ENCODE data around the gene NEURL2.

Gene NEURL2

DNA sequence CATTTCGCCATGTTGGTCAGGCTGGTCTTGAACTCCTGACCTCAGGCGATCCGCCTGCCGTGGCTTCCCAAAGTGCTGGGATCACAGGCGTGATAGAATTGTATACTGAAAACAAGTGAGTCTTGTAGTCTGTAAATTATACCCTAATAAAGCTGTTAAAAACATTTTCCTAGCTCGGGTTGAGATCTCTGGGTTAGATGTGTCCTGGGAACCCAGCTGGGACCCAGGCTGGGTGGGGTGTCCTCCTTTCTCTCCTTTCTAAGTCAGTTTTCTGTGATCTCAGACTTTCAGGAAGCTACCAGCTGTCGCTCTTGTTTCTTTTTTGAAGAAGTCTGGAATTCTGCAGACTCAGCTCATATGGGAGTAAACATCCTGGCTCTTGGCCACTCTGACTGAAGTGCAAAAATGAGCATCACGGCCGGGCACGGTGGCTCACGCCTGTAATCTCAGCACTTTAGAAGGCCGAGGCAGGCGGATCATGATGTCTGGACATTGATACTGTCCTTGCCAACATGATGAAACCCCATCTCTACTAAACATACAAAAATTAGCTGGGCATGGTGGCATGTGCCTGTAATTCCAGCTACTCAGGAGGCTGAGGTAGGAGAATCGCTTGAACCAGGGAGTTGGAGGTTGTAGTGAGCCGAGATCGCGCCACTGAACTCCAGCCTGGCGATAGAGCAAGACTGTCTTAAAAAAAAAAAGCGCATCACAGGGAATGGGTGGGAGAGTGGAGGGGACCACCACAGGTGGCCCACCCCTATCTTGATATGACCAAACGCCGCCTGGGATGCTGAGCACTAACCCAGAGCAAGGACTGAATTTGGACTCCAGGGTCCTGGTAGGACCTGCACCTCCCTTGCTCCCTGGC, 33.6 kb upstream of the NEURL2 start:
- Histone ChIP-seq H2AFZ (ENCODE audit: low read depth, low read length) (no peak overlapping the region), H3K4me1 (ENCODE audit: insufficient read depth, low read length) (no peaks in the 10 kb centered on the region), H3K9ac (ENCODE audit: low read depth, low read length) (no peak overlapping the region), H3K27me3 (ENCODE audit: insufficient read depth, low read length, poor library complexity) (peaks cover 11% of the 10 kb centered on the region), H3K4me3 (ENCODE audit: low read depth in 1 of 2, low read length in 2 of 2) (no peak overlapping the region), H3K36me3 (ENCODE audit: insufficient read depth, low read length) (no peaks in the 10 kb centered on the region), H3K9me3 (ENCODE audit: insufficient read depth, low read length, severe bottlenecking) (no peaks in the 10 kb centered on the region), H3K27ac (ENCODE audit: low read length) (no peak overlapping the region), H3K79me2 (ENCODE audit: insufficient read depth, low read length) (no peaks in the 10 kb centered on the region), H3K4me2 (ENCODE audit: insufficient read depth, low read length) (no peak overlapping the region), H4K20me1 (ENCODE audit: insufficient read depth, low read length) (no peaks in the 10 kb centered on the region)
- ATAC-seq (ENCODE audit: insufficient read depth, low read depth) (no peak), DNase-seq (no peak)
- no peak for TF ChIP-seq EZH2 (IDR thresholded peaks at IDR 0.05; ENCODE audit: borderline replicate concordance, low read depth, low read length, severe bottlenecking)
- TF ChIP-seq, protein P1, sequence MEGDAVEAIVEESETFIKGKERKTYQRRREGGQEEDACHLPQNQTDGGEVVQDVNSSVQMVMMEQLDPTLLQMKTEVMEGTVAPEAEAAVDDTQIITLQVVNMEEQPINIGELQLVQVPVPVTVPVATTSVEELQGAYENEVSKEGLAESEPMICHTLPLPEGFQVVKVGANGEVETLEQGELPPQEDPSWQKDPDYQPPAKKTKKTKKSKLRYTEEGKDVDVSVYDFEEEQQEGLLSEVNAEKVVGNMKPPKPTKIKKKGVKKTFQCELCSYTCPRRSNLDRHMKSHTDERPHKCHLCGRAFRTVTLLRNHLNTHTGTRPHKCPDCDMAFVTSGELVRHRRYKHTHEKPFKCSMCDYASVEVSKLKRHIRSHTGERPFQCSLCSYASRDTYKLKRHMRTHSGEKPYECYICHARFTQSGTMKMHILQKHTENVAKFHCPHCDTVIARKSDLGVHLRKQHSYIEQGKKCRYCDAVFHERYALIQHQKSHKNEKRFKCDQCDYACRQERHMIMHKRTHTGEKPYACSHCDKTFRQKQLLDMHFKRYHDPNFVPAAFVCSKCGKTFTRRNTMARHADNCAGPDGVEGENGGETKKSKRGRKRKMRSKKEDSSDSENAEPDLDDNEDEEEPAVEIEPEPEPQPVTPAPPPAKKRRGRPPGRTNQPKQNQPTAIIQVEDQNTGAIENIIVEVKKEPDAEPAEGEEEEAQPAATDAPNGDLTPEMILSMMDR (IDR thresholded peaks at IDR 0.05; ENCODE audit: borderline replicate concordance, extremely low read depth, low read length, poor library complexity, severe bottlenecking) = no peak

DNA sequence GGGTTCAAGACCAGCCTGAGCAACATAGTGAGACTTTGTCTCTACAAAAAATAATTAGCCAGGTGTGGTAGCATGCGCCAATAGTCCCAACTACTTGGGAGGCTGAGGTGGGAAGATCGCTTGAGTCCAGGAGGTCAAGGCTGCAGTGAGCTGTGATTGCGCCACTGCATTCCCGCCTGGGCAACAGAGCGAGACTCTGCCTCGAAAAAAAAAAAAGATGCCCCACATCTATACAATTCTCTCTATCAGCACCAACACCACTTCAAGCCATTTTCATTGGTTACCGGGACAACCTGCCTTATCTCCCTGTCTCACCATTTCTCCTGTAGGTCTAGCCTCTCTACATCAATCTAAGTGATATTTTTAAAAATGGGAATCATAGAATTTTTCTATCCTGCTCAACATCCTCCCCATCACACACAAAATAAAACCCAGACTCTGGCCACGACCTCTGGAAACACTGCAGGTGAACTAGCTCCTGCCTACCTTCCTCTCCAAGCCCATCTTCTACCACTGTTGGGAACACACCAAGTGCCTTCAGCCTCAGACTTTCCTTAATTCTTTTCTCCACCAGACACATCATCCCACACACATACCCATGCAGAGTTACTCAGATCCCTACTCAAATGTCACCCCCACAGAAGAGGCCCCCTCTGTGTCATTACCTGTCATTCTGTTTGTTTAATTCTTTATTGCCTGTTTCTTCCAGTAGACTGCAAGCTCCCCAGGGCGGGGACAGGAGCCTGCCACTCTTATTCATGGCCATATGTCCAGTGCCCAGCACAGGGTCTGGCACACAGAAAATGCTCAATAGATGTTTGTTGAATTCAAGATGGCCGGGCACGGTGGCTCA, 30.6 kb upstream of the NEURL2 start:
- no peak overlapping the region for H3K27ac ChIP-seq (ENCODE audit: low read length)
- no peak overlapping the region for H3K9ac ChIP-seq (ENCODE audit: low read depth, low read length)
- H3K9me3 ChIP-seq (ENCODE audit: insufficient read depth, low read length, severe bottlenecking) = no peaks in the 10 kb centered on the region
- no peak for DNase-seq
- H3K27me3 ChIP-seq (ENCODE audit: insufficient read depth, low read length, poor library complexity) = peaks cover 11% of the 10 kb centered on the region
- no peak overlapping the region for H3K4me2 ChIP-seq (ENCODE audit: insufficient read depth, low read length)
- H3K4me1 ChIP-seq (ENCODE audit: insufficient read depth, low read length) = no peaks in the 10 kb centered on the region
- TF ChIP-seq, protein P1 (IDR thresholded peaks at IDR 0.05; ENCODE audit: borderline replicate concordance, extremely low read depth, low read length, poor library complexity, severe bottlenecking) = no peak
- no peak for TF ChIP-seq EZH2 (IDR thresholded peaks at IDR 0.05; ENCODE audit: borderline replicate concordance, low read depth, low read length, severe bottlenecking)
- no peaks in the 10 kb centered on the region for H4K20me1 ChIP-seq (ENCODE audit: insufficient read depth, low read length)
- ATAC-seq (ENCODE audit: insufficient read depth, low read depth) = no peak
- no peaks in the 10 kb centered on the region for H3K79me2 ChIP-seq (ENCODE audit: insufficient read depth, low read length)
- no peaks in the 10 kb centered on the region for H3K36me3 ChIP-seq (ENCODE audit: insufficient read depth, low read length)
- H3K4me3 ChIP-seq (ENCODE audit: low read depth in 1 of 2, low read length in 2 of 2) = no peak overlapping the region
- H2AFZ ChIP-seq (ENCODE audit: low read depth, low read length) = no peak overlapping the region

DNA sequence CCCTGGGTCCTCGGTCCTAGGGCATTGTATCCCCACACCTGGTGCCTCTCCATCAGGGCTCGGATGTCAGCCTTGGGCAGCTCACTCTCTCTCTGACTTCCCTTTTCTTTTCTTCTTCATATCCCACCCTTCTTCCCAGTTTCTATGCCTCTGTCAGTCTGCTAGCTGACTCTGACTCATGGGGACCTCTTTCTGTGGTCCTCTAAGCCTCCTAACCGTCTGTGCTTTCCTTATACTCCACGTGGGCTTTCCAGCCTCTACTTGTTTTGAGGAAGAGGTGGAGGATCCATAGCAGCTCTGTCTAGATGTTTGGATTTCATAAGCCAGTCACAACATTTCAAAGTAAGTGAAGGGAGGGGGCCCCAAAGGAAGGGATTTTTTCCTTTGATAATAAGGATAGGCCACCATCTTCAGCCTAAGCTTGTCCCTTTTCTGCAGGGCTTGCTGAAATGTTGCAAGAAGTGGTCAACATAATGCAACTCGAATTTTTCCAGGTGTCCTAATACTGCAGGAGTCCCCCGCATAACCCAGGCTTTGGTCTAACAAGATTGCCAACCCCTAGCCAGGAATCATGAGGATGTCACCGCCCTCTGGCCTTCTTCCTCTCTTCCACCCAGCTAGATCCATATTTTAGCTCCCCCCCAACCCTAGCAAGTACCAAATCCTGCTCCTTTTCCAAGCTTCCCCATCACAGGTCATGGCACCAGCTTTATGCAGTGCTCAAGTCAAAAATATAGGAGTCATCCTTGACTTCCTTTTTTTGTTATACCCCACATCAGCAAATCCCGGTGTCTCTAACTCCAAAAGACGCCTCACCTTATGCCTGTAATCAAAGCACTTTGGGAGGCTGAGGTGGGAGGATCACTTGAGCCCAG, 29.7 kb upstream of the NEURL2 start:
- Histone ChIP-seq H3K4me1 (ENCODE audit: insufficient read depth, low read length) (no peaks in the 10 kb centered on the region), H3K36me3 (ENCODE audit: insufficient read depth, low read length) (no peaks in the 10 kb centered on the region), H3K4me3 (ENCODE audit: low read depth in 1 of 2, low read length in 2 of 2) (no peak overlapping the region), H3K27ac (ENCODE audit: low read length) (no peak overlapping the region), H3K9me3 (ENCODE audit: insufficient read depth, low read length, severe bottlenecking) (no peaks in the 10 kb centered on the region), H3K9ac (ENCODE audit: low read depth, low read length) (no peak overlapping the region), H4K20me1 (ENCODE audit: insufficient read depth, low read length) (no peaks in the 10 kb centered on the region), H3K27me3 (ENCODE audit: insufficient read depth, low read length, poor library complexity) (peaks cover 11% of the 10 kb centered on the region), H3K4me2 (ENCODE audit: insufficient read depth, low read length) (no peak overlapping the region), H2AFZ (ENCODE audit: low read depth, low read length) (no peak overlapping the region), H3K79me2 (ENCODE audit: insufficient read depth, low read length) (no peaks in the 10 kb centered on the region)
- TF ChIP-seq, protein P1 (IDR thresholded peaks at IDR 0.05; ENCODE audit: borderline replicate concordance, extremely low read depth, low read length, poor library complexity, severe bottlenecking) = no peak
- TF ChIP-seq EZH2 (IDR thresholded peaks at IDR 0.05; ENCODE audit: borderline replicate concordance, low read depth, low read length, severe bottlenecking) = no peak
- DNase-seq (no peak), ATAC-seq (ENCODE audit: insufficient read depth, low read depth) (no peak)

All from DND-41 (cell line).